HG02852 (cell line): Measurements from ENCODE around the gene HBP1.
A peak's percentile ranks its signal among the peaks of the same experiment; 100 is the strongest.

Experiments used
- ATAC-seq: cut with Tn5 transposase; IDR thresholded peaks from one replicate; pipeline ENCODE4 v1.9.1; 2021; ENCODE audit warnings: mild to moderate bottlenecking, moderate library complexity; ENCODE audit not compliant: unreplicated experiment

Gene HBP1

GRCh38 chr7:107179326-107180164 is 10.7 kb downstream of the HBP1 start:
- no peak for ATAC-seq

GRCh38 chr7:107180378-107180777 is 11.6 kb downstream of the HBP1 start:
- no peak for ATAC-seq

GRCh38 chr7:107181172-107181571 is 12.4 kb downstream of the HBP1 start:
- ATAC-seq: no peak

- no peak for ATAC-seq
These were observed 16.9 kb downstream of the HBP1 start for GRCh38 chr7:107185716-107186115.

- ATAC-seq: no peak
These were observed 17.4 kb downstream of the HBP1 start for GRCh38 chr7:107186240-107186639.

- no peak for ATAC-seq
These were observed 19.0 kb downstream of the HBP1 start for GRCh38 chr7:107187774-107188173.

GRCh38 chr7:107190090-107190489 is 21.3 kb downstream of the HBP1 start:
- no peak for ATAC-seq

- no peak for ATAC-seq
These were observed 25.2 kb downstream of the HBP1 start for GRCh38 chr7:107194052-107194451.

- no peak for ATAC-seq
These were observed 28.2 kb downstream of the HBP1 start for GRCh38 chr7:107196834-107197610.

GRCh38 chr7:107201795-107202450 is 33.1 kb downstream of the HBP1 start:
- ATAC-seq: peak; percentile 44

- no peak for ATAC-seq
These were observed 34.8 kb downstream of the HBP1 start for GRCh38 chr7:107203607-107204006.

GRCh38 chr7:107206136-107206535 is 37.3 kb downstream of the HBP1 start:
- ATAC-seq: no peak

GRCh38 chr7:107206706-107207105 is 37.9 kb downstream of the HBP1 start:
- no peak for ATAC-seq

GRCh38 chr7:107207459-107207858 is 38.7 kb downstream of the HBP1 start:
- no peak for ATAC-seq

- no peak for ATAC-seq
These were observed 39.3 kb downstream of the HBP1 start for GRCh38 chr7:107208024-107208521.

- no peak for ATAC-seq
These were observed 39.8 kb downstream of the HBP1 start for GRCh38 chr7:107208563-107208962.

- no peak for ATAC-seq
These were observed 40.8 kb downstream of the HBP1 start for GRCh38 chr7:107209565-107209964.

- ATAC-seq: no peak
These were observed 41.6 kb downstream of the HBP1 start for GRCh38 chr7:107210400-107210799.

GRCh38 chr7:107212725-107213124 is 43.9 kb downstream of the HBP1 start:
- peak; percentile 57 for ATAC-seq

GRCh38 chr7:107213193-107213788 is 44.5 kb downstream of the HBP1 start:
- no peak for ATAC-seq

- no peak for ATAC-seq
These were observed 45.1 kb downstream of the HBP1 start for GRCh38 chr7:107213945-107214344.
